Renal pelvis (tissue), 4 donors: ENCODE results near the gene DST. TPM values are rescaled to one million over a fixed set of nuclear protein-coding genes. Genes with fewer than 3 reads are reported as not detected.
"Not testable (repeated sequence)": the region's sequence is repeated elsewhere in the genome, so short reads cannot be mapped to it uniquely, and the experiment has no call there.

Experiments
- DNase-seq: peaks from one replicate; pipeline ENCODE4 v3.0.0-alpha.2; 2013
- polyA plus RNA-seq, 3 donors: library from polyadenylated mRNA; unstranded; fragments of 120-200 nt; gene quantifications; one replicate each; pipeline ENCODE4 v1.2.1, GENCODE V29; 2013; ENCODE audit not compliant: insufficient read length in 3 of 3

Gene DST
- polyA plus RNA-seq, 3 donors = 197 to 211 (median 198) TPM

DNA sequence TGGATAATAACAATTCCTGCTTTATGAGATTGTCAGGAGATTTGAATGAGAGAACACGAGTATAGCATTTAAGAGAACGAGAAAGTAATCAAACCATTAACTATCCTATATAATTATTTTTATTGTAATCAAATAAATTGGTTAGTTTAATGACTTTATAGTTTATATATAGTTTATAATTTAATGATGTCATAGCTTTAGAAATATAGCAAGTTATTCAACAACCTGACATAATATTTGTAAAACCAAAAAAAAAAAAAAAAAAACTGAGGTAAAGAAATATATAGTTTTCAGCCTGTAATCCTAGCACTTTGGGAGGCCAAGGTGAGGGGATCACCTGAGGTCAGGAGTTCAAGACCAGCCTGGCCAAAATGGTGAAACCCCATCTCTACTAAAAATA lies 26.4 kb upstream of the DST start:
- DNase-seq = no peak

DNA sequence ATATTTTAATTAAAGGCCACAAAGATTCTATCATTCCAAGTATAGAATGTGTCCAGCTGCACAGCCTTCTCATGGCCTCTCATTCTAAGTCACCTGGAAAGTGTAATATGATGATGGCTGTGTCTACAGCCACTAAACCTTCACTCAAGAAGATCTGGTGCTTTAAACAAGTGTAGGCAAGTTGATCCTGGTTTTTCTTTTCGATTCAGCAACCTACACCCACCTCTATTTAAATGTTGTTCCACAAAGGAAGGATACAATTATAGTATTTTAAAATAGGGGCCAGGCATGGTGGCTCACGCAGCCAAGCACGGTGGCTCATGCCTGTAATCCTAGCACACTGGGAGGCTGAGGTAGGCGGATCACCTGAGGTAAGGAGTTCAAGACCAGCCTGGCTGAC lies 25.5 kb upstream of the DST start:
- DNase-seq = no peak

DNA sequence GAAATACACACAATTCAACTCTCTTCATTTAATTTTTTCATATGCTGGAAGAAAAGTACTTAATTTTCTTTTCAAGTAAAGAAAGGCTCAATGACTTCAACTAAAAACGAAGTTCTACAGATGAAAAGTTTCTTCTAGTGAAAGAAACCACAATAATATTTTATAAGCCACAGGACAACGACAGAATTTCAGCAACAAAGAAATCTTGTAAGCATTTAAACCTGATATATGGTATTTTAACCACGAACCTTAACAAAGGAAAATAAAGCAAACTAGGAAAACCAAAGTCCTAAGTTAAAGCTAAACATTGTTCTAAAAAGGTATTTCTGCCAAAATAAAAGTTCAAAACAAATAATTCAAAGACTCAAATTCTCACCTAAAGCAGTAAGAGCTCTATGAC lies 24.6 kb upstream of the DST start:
- no peak for DNase-seq

DNA sequence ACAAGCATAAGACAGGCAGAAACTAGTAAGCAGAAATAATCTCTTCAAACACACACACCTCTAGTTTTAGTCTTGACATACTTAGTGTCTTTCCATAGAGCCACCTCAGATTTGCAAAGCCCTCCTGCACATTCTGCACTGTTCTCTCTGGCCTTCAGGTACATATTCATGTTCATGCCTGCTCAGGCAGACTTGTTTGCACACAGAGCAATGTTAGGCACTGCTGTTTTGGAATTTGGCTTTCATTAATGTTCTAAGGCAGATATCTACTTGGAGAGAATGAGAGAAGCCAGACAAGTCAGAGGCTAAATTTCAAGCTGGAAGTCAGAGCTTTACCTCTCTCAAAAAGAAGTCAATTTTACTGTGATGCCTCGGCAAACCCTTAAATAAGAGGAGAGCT lies 21.3 kb upstream of the DST start:
- DNase-seq = no peak

DNA sequence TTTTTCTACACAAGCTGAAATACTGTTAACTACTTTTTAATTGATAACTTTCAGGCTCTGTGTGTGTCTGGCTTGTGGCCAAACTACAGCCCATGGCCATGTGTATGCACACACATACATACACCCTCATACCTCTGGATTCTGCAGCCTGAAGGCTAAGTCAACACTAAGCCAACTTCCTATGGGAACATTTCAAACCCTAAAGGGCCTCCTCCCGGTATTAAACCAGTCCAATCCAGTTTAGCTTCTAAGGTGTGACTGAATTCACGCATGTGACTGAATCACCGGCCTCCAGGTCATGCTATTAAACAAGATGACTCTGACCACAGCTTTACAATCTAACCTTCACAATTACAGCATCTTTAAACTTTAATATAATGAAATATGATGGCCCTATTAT lies 20.7 kb upstream of the DST start:
- no peak for DNase-seq

DNA sequence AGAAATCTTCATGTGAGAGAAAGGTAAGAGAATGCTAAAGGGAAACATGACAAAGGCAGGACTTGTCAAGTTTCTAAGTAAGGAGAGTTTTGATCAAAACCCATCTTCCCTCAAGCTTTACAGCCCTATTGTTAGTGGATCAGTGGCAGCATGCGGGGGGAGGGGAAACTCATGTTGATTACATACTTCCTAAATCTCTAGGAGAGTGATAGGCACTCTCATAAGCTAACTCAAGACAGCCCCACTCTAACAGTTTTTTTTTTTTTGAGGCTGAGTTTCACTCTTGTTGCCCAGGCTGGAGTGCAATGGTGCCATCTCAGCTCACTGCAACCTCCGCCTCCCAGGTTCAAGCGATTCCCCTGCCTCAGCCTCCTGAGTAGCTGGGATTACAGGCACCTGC lies 18.6 kb upstream of the DST start:
- not testable (repeated sequence) for DNase-seq

DNA sequence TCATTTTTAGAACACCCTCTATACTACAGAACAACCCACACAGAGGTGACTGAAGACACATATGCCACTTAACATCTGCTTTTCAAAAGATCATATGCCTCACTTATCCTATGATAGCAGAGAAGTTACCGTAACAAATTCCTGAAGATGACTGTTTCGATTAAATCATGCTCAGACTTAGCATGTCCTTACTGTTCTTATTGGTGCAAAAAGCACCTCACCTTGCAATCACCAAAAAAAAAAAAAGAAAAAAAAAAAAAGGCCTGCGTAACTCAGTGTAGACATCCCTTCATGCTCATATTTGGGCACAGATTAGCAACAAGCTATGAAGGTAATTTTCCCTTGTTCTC lies 17.7 kb upstream of the DST start:
- no peak for DNase-seq

DNA sequence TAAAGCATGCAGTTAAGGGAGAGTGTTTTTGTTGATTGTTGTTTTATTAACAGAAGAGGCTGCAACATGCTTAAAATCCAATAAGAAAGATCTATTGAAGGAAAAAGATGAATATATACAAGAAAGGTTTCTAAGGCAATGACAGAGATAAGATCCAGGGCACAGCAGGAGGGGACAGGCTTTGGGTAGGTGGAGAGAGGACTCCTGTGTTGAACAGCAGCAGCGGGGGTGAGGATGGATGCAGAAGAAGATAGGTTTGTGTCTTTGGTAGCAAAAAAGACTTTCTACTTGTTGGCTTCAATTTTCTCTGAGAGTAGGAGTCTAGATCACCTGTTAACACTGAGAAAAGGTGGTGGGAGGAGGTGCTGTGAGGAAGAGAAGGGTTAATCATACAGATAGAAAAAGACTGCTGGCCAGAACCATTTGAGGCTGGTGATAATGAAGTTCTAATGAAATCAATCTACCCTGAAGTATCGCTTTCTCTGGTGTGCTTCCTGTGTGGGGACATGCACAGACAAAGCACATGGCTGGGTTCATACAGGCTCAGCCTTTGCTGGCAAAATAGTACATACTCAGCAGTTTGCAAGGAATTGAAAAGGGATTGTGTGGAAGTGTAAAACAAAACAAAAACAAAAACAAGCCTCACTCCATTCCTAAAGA lies 17.2 kb upstream of the DST start:
- no peak for DNase-seq

DNA sequence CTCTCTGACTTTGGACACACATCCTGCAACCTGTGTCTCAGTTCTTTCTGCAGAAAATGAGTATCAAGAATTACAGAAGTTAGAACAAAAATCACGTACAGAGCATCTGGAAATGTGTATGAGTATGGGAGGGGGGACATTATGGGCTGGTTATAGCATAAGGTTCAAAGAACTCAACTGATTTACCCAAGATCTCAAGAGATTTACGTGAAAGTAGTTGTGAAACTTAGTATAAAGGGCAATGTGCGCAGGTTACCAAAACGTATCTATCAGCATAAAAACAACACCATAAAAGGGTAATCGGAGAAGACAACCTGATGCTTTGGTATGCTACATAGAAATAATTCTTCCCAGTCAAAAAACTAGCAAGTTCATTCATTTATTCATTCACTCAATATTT lies 15.6 kb upstream of the DST start:
- no peak for DNase-seq

DNA sequence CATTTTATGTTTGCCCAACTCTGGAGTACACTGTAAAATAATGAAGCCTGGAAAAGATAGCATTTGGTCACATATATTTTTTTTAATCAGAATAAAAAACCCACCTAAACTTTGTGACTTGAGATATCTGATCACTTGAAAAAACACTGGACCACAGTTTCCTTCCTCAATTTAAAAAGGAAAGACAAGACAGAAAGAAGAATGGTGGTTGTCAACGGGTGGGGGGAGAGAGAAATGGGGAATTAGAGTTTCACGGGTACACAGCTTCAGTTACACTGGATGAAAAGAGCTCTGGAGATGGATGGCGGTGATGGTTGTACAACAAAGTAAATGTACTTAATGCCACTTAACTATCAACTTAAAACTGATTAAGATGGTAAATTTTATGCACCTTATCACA lies 14.7 kb upstream of the DST start:
- DNase-seq = no peak

DNA sequence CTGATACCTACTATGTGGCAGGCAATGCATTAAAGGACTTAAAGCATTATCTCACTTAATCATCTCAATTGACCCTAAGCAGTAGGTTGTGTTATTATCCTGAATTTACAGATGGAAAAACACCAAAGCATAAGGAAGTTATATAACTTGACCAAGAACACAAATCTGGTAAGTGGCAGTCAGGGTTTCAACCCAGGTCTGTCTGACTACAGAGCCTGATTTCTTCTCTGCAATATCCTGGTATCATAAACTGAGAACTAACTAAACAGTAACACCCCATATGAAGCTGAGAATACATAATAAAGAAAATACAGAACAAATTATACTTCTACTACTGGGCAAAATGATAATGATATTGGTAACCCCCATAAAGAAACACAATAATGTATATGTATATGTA lies 13.8 kb upstream of the DST start:
- DNase-seq = no peak

DNA sequence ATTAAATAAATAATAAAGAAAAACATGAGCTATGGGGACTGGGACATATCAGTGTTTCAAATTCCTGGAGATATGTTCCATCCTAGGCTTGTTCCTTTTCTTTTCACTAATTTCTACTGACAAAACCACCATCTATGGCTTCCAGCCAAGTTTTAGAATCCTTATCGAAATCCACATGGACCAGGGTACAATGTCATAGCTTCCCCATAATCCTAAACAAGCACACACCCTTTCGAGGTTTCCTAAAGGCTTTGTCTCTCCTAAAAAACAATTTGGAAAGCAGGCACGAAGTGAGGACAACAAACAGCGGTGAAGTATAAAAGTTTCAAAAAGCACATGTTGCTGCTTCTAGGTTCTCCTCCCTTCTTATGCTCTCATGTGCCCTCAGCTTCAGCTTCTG lies 13.3 kb upstream of the DST start:
- DNase-seq = no peak

DNA sequence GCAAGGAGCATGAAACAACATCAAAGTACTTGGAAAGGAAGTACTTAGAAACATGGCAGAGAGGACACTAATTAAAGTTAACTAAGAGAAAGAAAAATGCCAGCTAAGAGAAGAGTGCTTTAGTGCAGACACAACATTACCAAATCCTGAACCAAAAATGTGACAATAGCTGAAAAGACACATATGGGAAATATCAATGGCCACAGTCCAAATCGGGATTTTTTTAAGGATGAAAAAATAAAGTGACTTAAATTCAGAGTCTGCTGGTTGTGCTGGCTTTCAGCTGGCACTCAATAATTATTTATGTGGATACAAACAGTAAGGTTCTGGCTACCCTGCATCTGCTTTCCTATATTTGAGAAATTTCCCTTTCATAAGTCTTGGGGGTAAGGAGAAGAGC lies 12.6 kb upstream of the DST start:
- DNase-seq = no peak

DNA sequence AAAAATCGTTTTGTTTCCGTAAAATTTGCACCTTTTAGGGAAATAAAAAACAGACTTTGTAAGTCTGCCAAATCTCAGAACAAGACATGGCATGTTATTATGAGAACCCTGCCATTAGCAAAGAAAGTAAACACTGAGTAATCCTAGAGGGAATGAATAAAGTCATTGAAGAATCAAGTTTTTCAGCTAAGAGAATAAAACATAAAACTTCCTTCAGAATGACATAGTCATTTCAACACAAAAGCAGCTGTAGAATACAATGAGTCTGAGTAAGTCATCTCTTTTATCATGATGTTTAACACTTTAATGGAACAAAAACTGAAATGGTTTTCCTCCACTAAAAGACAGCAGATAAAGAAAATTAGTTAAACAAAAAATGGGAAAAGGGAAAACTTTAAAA lies 10.3 kb upstream of the DST start:
- DNase-seq = no peak

DNA sequence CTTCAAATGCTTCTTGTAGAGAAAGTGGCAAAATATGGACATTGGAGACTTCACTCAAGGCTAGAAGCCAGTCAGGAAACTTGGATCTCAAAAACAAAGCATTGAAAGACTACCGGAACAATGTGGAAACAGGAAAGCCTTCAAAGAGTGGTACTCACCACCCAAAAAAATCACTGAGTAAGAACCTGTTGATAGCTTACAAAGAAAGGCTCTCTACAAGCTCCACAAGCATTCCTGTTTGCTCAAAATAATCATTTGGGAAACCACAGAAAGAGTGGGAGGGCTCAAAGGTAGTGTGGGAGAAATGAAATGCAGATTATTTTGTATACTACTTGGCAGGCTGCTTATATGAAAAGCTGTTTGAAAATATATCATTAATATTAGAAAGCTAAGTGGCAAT lies 9.5 kb upstream of the DST start:
- DNase-seq = no peak

DNA sequence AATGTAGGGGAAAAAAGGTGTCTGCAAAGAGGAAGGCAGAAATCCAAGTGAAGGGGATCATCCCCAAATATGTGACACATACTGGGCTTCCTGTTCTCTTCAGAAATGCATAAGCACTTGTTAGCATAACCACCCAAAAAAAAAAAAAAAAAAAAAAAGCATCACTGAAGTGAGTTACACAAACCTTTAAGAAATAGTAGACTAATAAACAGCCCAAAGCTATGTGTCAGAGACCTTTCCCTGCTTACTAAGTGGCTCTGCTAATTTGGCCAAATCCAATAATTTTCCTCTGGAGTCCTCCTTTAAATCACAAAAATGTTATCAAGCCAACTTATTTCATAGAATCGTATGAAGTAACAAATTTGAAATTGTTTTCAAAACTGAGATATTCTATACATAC lies 7.5 kb upstream of the DST start:
- DNase-seq = no peak

DNA sequence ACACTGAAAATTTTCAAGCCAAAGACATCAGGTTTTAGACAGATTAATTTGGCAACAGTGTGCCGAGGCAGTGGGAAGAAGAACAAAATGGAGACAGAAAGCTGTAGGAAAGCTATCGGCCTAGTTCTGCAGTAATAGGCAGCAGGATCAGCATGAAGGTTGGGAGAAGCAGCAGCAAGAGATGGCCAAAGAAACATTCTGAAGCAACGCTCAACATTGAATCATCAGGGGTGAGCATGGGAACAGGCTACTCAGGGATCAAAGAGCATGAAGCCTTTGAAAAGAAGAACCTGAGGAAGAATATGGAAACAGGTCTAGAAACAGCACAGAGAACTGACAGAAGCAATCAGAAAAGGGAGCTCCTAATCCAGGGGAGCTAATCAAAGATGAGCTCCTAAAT lies 7.1 kb upstream of the DST start:
- no peak for DNase-seq

DNA sequence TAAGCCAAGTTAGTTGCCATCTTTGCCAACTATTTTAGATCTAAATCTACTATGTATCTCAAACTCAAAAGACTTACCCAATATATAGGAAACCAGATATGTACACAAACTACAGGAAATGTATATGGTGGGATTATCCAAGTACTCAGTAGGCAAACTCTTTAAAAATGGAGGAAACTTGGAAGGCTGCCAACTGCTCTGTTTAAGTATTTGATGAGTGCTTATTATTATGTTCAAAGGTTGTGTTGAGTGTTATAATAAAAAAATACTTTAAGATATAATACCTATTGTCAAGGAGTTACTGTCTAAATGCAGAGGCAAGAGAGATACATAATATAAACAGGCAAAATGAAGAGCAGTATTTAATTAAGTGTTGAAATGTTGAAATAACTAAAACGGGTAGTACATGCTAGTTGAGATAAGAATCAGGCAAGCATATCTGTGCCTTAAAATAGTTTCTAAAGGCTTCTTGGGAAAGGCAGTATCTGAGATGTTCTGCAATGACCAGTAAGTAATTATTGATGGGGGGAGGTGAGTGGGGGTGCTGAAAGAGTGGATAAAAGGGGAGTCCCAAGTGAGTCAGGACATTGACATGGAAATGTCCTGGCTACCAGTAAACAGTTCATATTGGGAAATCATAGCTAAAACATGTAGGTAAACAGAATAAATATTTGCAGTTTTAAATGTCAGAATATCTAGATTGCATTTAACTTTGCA lies 6.5 kb upstream of the DST start:
- DNase-seq = no peak

DNA sequence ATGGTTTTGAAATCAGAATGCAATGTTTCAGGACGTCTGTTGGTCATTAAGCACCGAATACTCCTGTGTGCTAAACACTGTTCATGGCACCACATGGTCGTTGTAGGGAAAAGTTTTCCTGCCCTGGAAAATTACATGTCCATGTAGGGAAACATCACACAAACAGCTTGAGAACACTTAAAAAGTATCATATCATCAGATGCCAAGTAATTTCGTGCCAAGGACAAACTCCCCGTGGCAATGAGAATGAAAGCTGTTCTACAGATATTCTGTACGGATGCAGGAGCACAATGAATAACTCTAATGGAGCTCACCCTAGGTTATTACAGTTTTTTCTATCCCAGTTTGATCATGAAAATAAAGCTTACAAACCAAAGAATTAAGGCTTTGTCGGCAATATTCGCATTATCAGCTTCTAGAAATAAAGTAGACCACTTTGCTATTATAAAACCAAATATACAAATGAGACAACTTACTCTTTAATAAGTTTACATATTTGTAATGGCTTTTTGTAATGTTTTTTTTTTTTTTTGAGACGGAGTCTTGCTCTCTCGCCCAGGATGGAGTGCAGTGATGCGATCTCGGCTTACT lies 4.6 kb upstream of the DST start:
- DNase-seq = no peak

DNA sequence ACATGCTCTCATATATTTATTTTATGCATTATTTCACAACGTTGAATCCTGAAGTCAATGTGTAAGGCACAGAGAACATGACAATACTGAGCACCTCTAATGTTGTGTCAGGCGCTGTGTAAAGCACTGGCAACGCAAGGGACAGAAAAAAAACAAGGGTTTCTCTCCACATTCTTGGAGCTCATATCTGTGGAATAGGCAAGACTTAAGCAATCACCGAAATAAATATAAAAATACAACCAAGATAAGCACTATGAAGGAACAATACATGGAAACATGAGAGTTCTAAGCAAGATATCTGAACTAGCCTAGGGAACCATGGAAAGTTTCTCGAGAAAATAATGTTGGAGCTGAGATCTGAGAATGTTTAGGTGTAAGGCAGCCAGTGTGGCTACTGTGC lies 1.7 kb upstream of the DST start:
- DNase-seq = no peak

DNA sequence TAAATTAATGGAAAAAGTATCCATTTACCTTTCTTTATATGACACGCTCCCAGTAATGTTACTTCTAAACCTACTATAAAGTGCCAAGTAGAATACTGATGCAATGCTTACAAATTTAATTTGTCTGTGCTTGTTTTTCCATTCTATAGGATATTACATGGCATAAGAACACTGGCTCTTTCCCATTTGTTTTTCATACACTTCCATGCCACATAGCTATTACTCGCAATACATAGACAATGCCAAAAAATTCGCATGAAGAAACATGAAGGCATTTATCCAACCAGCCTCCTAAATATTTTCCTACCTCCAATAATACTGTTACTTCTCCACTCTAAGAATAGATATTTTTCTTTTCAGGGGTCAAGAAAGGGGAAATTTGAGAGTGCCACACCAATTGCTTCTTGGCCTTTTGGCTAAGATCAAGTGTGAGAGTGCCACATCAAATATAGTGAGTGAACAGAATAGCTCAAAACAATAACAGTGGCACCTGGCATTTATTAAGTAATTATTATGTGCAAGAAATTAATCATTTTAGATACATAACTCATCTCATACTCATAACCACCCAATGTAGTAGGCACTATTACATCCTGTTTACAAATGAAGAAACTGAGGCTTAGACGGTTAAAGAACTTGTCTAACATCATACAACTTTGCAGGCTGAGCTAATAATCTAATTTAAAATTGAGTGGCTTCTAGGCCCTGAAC lies 845 bp upstream of the DST start:
- no peak for DNase-seq

DNA sequence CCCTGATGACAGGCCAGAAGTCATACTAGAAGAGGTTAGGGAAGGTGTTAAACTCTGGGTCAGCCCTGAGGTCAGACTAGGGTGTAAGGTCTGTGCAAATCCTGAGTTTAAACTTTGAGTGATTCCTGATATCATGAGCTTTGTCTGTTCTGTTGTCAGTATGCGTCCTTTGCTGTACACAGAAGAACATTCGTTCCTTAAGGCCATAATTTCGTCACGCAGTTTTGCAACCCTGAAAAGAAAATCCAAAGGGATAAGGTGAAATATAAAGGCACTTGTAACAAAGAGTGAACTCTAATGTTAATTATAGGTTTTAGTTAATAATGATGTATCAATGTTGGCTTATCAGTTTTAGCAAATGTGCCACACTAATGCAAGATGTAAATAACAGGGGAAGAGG lies 2.3 kb downstream of the DST start:
- no peak for DNase-seq

DNA sequence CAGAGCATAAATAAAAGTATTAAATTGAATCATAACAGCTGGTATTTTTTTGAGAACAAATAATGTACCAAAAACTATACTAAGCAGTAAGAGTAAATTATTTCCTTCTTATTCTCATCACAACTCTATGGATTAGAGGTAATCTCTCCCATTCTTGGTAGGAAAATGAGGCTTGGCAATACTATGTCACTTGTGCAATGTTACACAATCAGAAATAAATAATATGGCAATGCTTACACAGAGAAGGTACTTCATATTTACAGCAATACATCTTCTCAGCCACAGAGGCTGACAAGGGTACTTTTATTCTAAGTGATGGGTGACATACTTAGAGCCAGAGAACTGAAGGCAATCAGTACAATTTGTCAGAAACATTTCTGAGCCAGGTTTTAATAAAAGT lies 3.9 kb downstream of the DST start:
- no peak for DNase-seq
